Thyroid gland (tissue), 4 donors: ENCODE measurements around the gene HHAT. TPM values are rescaled to one million over a fixed set of nuclear protein-coding genes. Genes with fewer than 3 reads are reported as not detected.
A peak's percentile ranks its signal among the peaks of the same experiment; 100 is the strongest.

Experiments
- DNase-seq, 2 donors: peaks; one replicate each; pipeline ENCODE4 v3.0.0-alpha.2; 2019
- H3K27ac ChIP-seq, 3 donors: fragments of 200-600 bp; sonication (generic); 1 replicate in 2 of 3; 2 replicates in 1 of 3; pipeline ENCODE4 v1.5.1; 2016 to 2019; ENCODE audit warnings: mild to moderate bottlenecking in 1 of 3, moderate library complexity in 1 of 3
- H3K27me3 ChIP-seq: fragments of 200-600 bp; sonication (generic); one replicate; pipeline ENCODE4 v1.5.1; 2019
- H3K36me3 ChIP-seq, 2 donors: fragments of 200-600 bp; sonication (generic); one replicate each; pipeline ENCODE4 v1.5.1; 2016 to 2019
- H3K4me1 ChIP-seq, 2 donors: fragments of 200-600 bp; sonication (generic); one replicate each; pipeline ENCODE4 v1.5.1; 2017 to 2019
- H3K4me3 ChIP-seq, 3 donors: fragments of 200-600 bp; sonication (generic); replicated peaks in 1 of 3; 1 replicate in 2 of 3; 2 replicates in 1 of 3; pipeline ENCODE4 v1.5.1; 2016; ENCODE audit warnings: mild to moderate bottlenecking in 1 of 3
- H3K9me3 ChIP-seq: fragments of 200-600 bp; sonication (generic); one replicate; pipeline ENCODE4 v1.5.1; 2017
- CTCF ChIP-seq, 6 experiments: fragments of 200-600 bp in 3 of 6; fragments of 450-650 bp in 3 of 6; sonication (generic) in 3 of 6; IDR thresholded peaks; one replicate each; pipeline ENCODE4 v1.5.1; 2016 to 2019; ENCODE audit warnings: antibody characterized with exemption in 6 of 6, mild to moderate bottlenecking in 2 of 6, inconsistent platforms in 1 of 6, moderate library complexity in 1 of 6
- POLR2A ChIP-seq, 2 donors: fragments of 450-650 bp; IDR thresholded peaks; one replicate each; pipeline ENCODE4 v1.6.1; 2017; ENCODE audit warnings: antibody characterized with exemption in 2 of 2, mild to moderate bottlenecking in 2 of 2, moderate library complexity in 1 of 2
- WGBS, 2 donors: methylation state at CpG; one replicate each; pipeline ENCODE4 v1.1.5; 2017; 5-methylcytosine and 5-hydroxymethylcytosine counted together
- intact Hi-C: fragments of 100-400 bp; cut with DNase I; formaldehyde crosslinking; loops from one replicate; pipeline ENCODE4 v1.15.1; 2023
- total RNA-seq, 4 donors: library from RNA; depleted of rRNA; stranded (reverse); fragments of >200 nt; gene quantifications; one replicate each; pipeline ENCODE4 v1.2.3, GENCODE V29; 2016

HHAT gene
- total RNA-seq, 4 donors from 2014 or later: 7.9 to 15.9 (median 10.5) TPM

- intact Hi-C loops: loop anchor here (10.0 kb wide), 1 partner anchor 548 kb away; the partner anchor contains the start of gene KCNH1
- H3K27me3 ChIP-seq: no peaks in the 10 kb centered on the region
- H3K36me3 ChIP-seq: no peaks in the 10 kb centered on the region
- H3K4me3 ChIP-seq: no peak overlapping the region
- H3K4me1 ChIP-seq: no peaks in the 10 kb centered on the region
- no peaks in the 10 kb centered on the region for H3K9me3 ChIP-seq
- DNase-seq: peak; percentile 12 to 21
- TF ChIP-seq POLR2A (IDR thresholded peaks at IDR 0.05) (no peak), CTCF (IDR thresholded peaks at IDR 0.05) (no peak)
- 40 to 42% methylated on average over 4 of the region's 4 CpGs for WGBS, 2 donors
- H3K27ac ChIP-seq: no peak overlapping the region
Measured at GRCh38 chr1:210586771-210587170, 258.1 kb downstream of the HHAT start.

- Histone ChIP-seq H3K36me3 (no peaks in the 10 kb centered on the region), H3K4me3 (no peak overlapping the region), H3K4me1 (no peaks in the 10 kb centered on the region), H3K9me3 (no peaks in the 10 kb centered on the region), H3K27ac (no peak overlapping the region), H3K27me3 (no peaks in the 10 kb centered on the region)
- WGBS, 2 donors: 94 to 100% methylated on average over 2 to 4 of the region's 4 CpGs
- TF ChIP-seq POLR2A (IDR thresholded peaks at IDR 0.05) (no peak), CTCF (IDR thresholded peaks at IDR 0.05) (no peak)
- DNase-seq: peak; percentile 37 to 49
- intact Hi-C loops: loop anchor here (10.0 kb wide), 1 partner anchor 547 kb away; the partner anchor contains the start of gene KCNH1
Measured at GRCh38 chr1:210587566-210587965, 258.9 kb downstream of the HHAT start.

GRCh38 chr1:210588357-210588756, 259.7 kb downstream of the HHAT start:
- H3K9me3 ChIP-seq: no peaks in the 10 kb centered on the region
- 95 to 97% methylated on average over 3 of the region's 3 CpGs for WGBS, 2 donors
- DNase-seq: no peak
- intact Hi-C loops: loop anchor here (10.0 kb wide), 1 partner anchor 546 kb away; the partner anchor contains the start of gene KCNH1
- H3K4me3 ChIP-seq: no peak overlapping the region
- no peaks in the 10 kb centered on the region for H3K4me1 ChIP-seq
- no peaks in the 10 kb centered on the region for H3K27me3 ChIP-seq
- H3K36me3 ChIP-seq: no peaks in the 10 kb centered on the region
- no peak overlapping the region for H3K27ac ChIP-seq
- TF ChIP-seq CTCF (IDR thresholded peaks at IDR 0.05) (no peak), POLR2A (IDR thresholded peaks at IDR 0.05) (no peak)

GRCh38 chr1:210588946-210589345, 260.2 kb downstream of the HHAT start:
- Histone ChIP-seq H3K9me3 (no peaks in the 10 kb centered on the region), H3K4me1 (no peaks in the 10 kb centered on the region), H3K4me3 (no peak overlapping the region), H3K36me3 (no peaks in the 10 kb centered on the region), H3K27me3 (no peaks in the 10 kb centered on the region), H3K27ac (no peak overlapping the region)
- TF ChIP-seq POLR2A (IDR thresholded peaks at IDR 0.05) (no peak), CTCF (IDR thresholded peaks at IDR 0.05) (no peak)
- DNase-seq: no peak
- intact Hi-C loops: loop anchor here (10.0 kb wide), 1 partner anchor 546 kb away; the partner anchor contains the start of gene KCNH1
- 85 to 86% methylated on average over 3 of the region's 3 CpGs for WGBS, 2 donors

GRCh38 chr1:210591214-210591613, 262.5 kb downstream of the HHAT start:
- no peaks in the 10 kb centered on the region for H3K4me1 ChIP-seq
- H3K27ac ChIP-seq: no peak overlapping the region
- DNase-seq: no peak
- no peaks in the 10 kb centered on the region for H3K9me3 ChIP-seq
- 96 to 98% methylated on average over 1 of the region's 1 CpG for WGBS, 2 donors
- H3K27me3 ChIP-seq: no peaks in the 10 kb centered on the region
- intact Hi-C loops: no loop called here
- TF ChIP-seq CTCF (IDR thresholded peaks at IDR 0.05): no peak
- no peak overlapping the region for H3K4me3 ChIP-seq
- no peaks in the 10 kb centered on the region for H3K36me3 ChIP-seq
